ENCODE data around the gene GMPR.
"Not testable (repeated sequence)": the region's sequence is repeated elsewhere in the genome, so short reads cannot be mapped to it uniquely, and the experiment has no call there.

Gene GMPR

GRCh38 chr6:16224409-16224808 is 14.0 kb upstream of the GMPR start:
- in situ Hi-C loops (cut with HindIII; ENCODE audit: low sequenced_read_pairs) = no loop called here

- in situ Hi-C loops (cut with HindIII; ENCODE audit: low sequenced_read_pairs) = not testable (repeated sequence)
Observed at GRCh38 chr6:16225062-16225731, 13.2 kb upstream of the GMPR start.

- in situ Hi-C loops (cut with HindIII; ENCODE audit: low sequenced_read_pairs) = not testable (repeated sequence)
Observed at GRCh38 chr6:16226117-16227047, 12.0 kb upstream of the GMPR start.

GRCh38 chr6:16227048-16227562 is 11.3 kb upstream of the GMPR start:
- in situ Hi-C loops (cut with HindIII; ENCODE audit: low sequenced_read_pairs) = no loop called here

GRCh38 chr6:16227605-16228004 is 10.8 kb upstream of the GMPR start:
- in situ Hi-C loops (cut with HindIII; ENCODE audit: low sequenced_read_pairs) = no loop called here

GRCh38 chr6:16228043-16228442 is 10.3 kb upstream of the GMPR start:
- in situ Hi-C loops (cut with HindIII; ENCODE audit: low sequenced_read_pairs) = no loop called here

GRCh38 chr6:16228709-16229665 is 9.4 kb upstream of the GMPR start:
- in situ Hi-C loops (cut with HindIII; ENCODE audit: low sequenced_read_pairs) = no loop called here

- in situ Hi-C loops (cut with HindIII; ENCODE audit: low sequenced_read_pairs) = no loop called here
Observed at GRCh38 chr6:16229700-16230099, 8.7 kb upstream of the GMPR start.

GRCh38 chr6:16230953-16231352 is 7.4 kb upstream of the GMPR start:
- in situ Hi-C loops (cut with HindIII; ENCODE audit: low sequenced_read_pairs) = no loop called here

GRCh38 chr6:16232086-16232485 is 6.3 kb upstream of the GMPR start:
- in situ Hi-C loops (cut with HindIII; ENCODE audit: low sequenced_read_pairs) = no loop called here

- in situ Hi-C loops (cut with HindIII; ENCODE audit: low sequenced_read_pairs) = no loop called here
Observed at GRCh38 chr6:16236009-16236501, 2.3 kb upstream of the GMPR start.

- in situ Hi-C loops (cut with HindIII; ENCODE audit: low sequenced_read_pairs) = no loop called here
Observed at GRCh38 chr6:16236631-16237199, 1.7 kb upstream of the GMPR start.

- in situ Hi-C loops (cut with HindIII; ENCODE audit: low sequenced_read_pairs) = no loop called here
Observed at GRCh38 chr6:16237242-16237641, 1.1 kb upstream of the GMPR start.

- in situ Hi-C loops (cut with HindIII; ENCODE audit: low sequenced_read_pairs) = no loop called here
Observed at GRCh38 chr6:16238963-16239797, 793 bp downstream of the GMPR start.

GRCh38 chr6:16239798-16240123 is 1.4 kb downstream of the GMPR start:
- in situ Hi-C loops (cut with HindIII; ENCODE audit: low sequenced_read_pairs) = no loop called here

- in situ Hi-C loops (cut with HindIII; ENCODE audit: low sequenced_read_pairs) = no loop called here
Observed at GRCh38 chr6:16240589-16241320, 2.4 kb downstream of the GMPR start.

GRCh38 chr6:16241321-16241689 is 2.9 kb downstream of the GMPR start:
- in situ Hi-C loops (cut with HindIII; ENCODE audit: low sequenced_read_pairs) = no loop called here

- in situ Hi-C loops (cut with HindIII; ENCODE audit: low sequenced_read_pairs) = no loop called here
Observed at GRCh38 chr6:16243055-16243454, 4.7 kb downstream of the GMPR start.

GRCh38 chr6:16243664-16244063 is 5.3 kb downstream of the GMPR start:
- in situ Hi-C loops (cut with HindIII; ENCODE audit: low sequenced_read_pairs) = no loop called here

Measured in endothelial cell of hepatic sinusoid (primary cell).